IPS-11a (cell line): Measurements from ENCODE around the gene DSTN.

Experiments used
- H3K4me3 ChIP-seq: one replicate; pipeline ENCODE4 v1.5.1; 2013; ENCODE audit warnings: low read depth, low read length, control low read depth

DSTN gene

GRCh38 chr20:17622086-17622850, 52.4 kb downstream of the DSTN start:
- no peak overlapping the region for H3K4me3 ChIP-seq

GRCh38 chr20:17622851-17623508, 53.1 kb downstream of the DSTN start:
- H3K4me3 ChIP-seq = no peak overlapping the region

GRCh38 chr20:17624070-17624469, 54.2 kb downstream of the DSTN start:
- H3K4me3 ChIP-seq = no peak overlapping the region

GRCh38 chr20:17624551-17625245, 54.8 kb downstream of the DSTN start:
- H3K4me3 ChIP-seq = no peak overlapping the region

- H3K4me3 ChIP-seq = no peak overlapping the region
Observed at GRCh38 chr20:17625246-17626051, 55.6 kb downstream of the DSTN start.

- no peak overlapping the region for H3K4me3 ChIP-seq
Observed at GRCh38 chr20:17626217-17627007, 56.5 kb downstream of the DSTN start.

GRCh38 chr20:17627101-17627955, 57.5 kb downstream of the DSTN start:
- H3K4me3 ChIP-seq = no peak overlapping the region

- H3K4me3 ChIP-seq = no peak overlapping the region
Observed at GRCh38 chr20:17628101-17628841, 58.4 kb downstream of the DSTN start.

GRCh38 chr20:17629025-17629424, 59.1 kb downstream of the DSTN start:
- no peak overlapping the region for H3K4me3 ChIP-seq

GRCh38 chr20:17629678-17630089, 59.8 kb downstream of the DSTN start:
- no peak overlapping the region for H3K4me3 ChIP-seq

GRCh38 chr20:17630151-17630805, 60.4 kb downstream of the DSTN start:
- no peak overlapping the region for H3K4me3 ChIP-seq

GRCh38 chr20:17630806-17631195, 60.9 kb downstream of the DSTN start:
- H3K4me3 ChIP-seq = no peak overlapping the region

- H3K4me3 ChIP-seq = no peak overlapping the region
Observed at GRCh38 chr20:17631576-17632319, 61.9 kb downstream of the DSTN start.

GRCh38 chr20:17633221-17633849, 63.5 kb downstream of the DSTN start:
- no peak overlapping the region for H3K4me3 ChIP-seq

- H3K4me3 ChIP-seq = no peak overlapping the region
Observed at GRCh38 chr20:17633850-17634500, 64.1 kb downstream of the DSTN start.

- no peak overlapping the region for H3K4me3 ChIP-seq
Observed at GRCh38 chr20:17634661-17635331, 64.9 kb downstream of the DSTN start.
